Cardiac muscle cell (in vitro differentiated cells and primary cell): ENCODE data around the gene CELA2A. TPM values are rescaled to one million over a fixed set of nuclear protein-coding genes. Genes with fewer than 3 reads are reported as not detected.

Experiments used
- DNase-seq, 2 donors: peaks; one replicate each; pipeline versions ENCODE4 v3.0.0 to v3.0.0-alpha.2; 2010 to 2017; ENCODE audit warnings: low read depth in 1 of 2, low spot score in 1 of 2
- H3K27ac ChIP-seq: fragments of 200-600 bp; sonication (generic); 2 replicates; pipeline ENCODE4 v1.5.1; 2016
- H3K27me3 ChIP-seq: fragments of 200-600 bp; sonication (generic); 2 replicates; pipeline ENCODE4 v1.6.0; 2016; ENCODE audit warnings: control low read depth
- H3K36me3 ChIP-seq: fragments of 200-600 bp; sonication (generic); 2 replicates; pipeline ENCODE4 v1.5.1; 2016; ENCODE audit warnings: control low read depth
- H3K4me1 ChIP-seq: fragments of 200-600 bp; sonication (generic); 2 replicates; pipeline ENCODE4 v1.8.1; 2017; ENCODE audit warnings: low read depth, mild to moderate bottlenecking, mixed run types
- H3K4me3 ChIP-seq: fragments of 200-600 bp; sonication (generic); 2 replicates; pipeline ENCODE4 v1.5.1; 2016; ENCODE audit warnings: mild to moderate bottlenecking
- H3K9me3 ChIP-seq: fragments of 200-600 bp; sonication (generic); 2 replicates; pipeline ENCODE4 v1.5.1; 2017; ENCODE audit warnings: low read depth, mild to moderate bottlenecking, control low read depth
- CTCF ChIP-seq: IDR thresholded peaks from 2 replicates; pipeline ENCODE4 v1.5.1; 2012; ENCODE audit warnings: low read depth, mild to moderate bottlenecking, low read length
- polyA plus RNA-seq: library from polyadenylated mRNA; unstranded; fragments of >200 nt; fragmentation: Nextera tagmentation; extraction: Ambion mirVana; gene quantifications from 2 replicates; pipeline ENCODE4 v1.2.1, GENCODE V29; 2016
- total RNA-seq: library from RNA; depleted of rRNA; stranded (reverse); fragments of >200 nt; gene quantifications from 2 replicates; pipeline ENCODE4 v1.2.3, GENCODE V29; 2016

The CELA2A gene
- not detected in 2 replicates for total RNA-seq
- 0.38 TPM in 1 of 2 replicates, not detected in the other for polyA plus RNA-seq

- no peak for TF ChIP-seq CTCF
- no peaks in the 10 kb centered on the region for H3K9me3 ChIP-seq
- no peaks in the 10 kb centered on the region for H3K36me3 ChIP-seq
- no peak within 1 kb of the TSS for H3K4me3 ChIP-seq
- no peak for DNase-seq
- H3K4me1 ChIP-seq: peaks cover 9% of the 10 kb centered on the region
- no peaks in the 10 kb centered on the region for H3K27me3 ChIP-seq
- H3K27ac ChIP-seq: no peak within 1 kb of the TSS
Observed at GRCh38 chr1:15456313-15456954, at the start of gene CELA2A. CELA2A (plus strand) TSS chr1:15456732; CDS start chr1:15456754, 22 bp downstream.

- no peak for DNase-seq
- Histone ChIP-seq H3K27me3 (no peaks in the 10 kb centered on the region), H3K27ac (no peak overlapping the region), H3K9me3 (no peaks in the 10 kb centered on the region), H3K4me3 (no peak overlapping the region), H3K4me1 (no peaks in the 10 kb centered on the region), H3K36me3 (no peaks in the 10 kb centered on the region)
- TF ChIP-seq CTCF: no peak
Observed at GRCh38 chr1:15407580-15407979, 49.0 kb upstream of the CELA2A start.

- Histone ChIP-seq H3K4me3 (peak overlapping the region; percentile 85), H3K27ac (no peak overlapping the region), H3K4me1 (no peaks in the 10 kb centered on the region), H3K9me3 (no peaks in the 10 kb centered on the region), H3K36me3 (no peaks in the 10 kb centered on the region), H3K27me3 (no peaks in the 10 kb centered on the region)
- DNase-seq: no peak
- no peak for TF ChIP-seq CTCF
Observed at GRCh38 chr1:15408890-15409387, 47.6 kb upstream of the CELA2A start.

- H3K36me3 ChIP-seq: no peaks in the 10 kb centered on the region
- H3K27ac ChIP-seq: no peak within 1 kb of the TSS
- peaks cover 4% of the 10 kb centered on the region for H3K4me1 ChIP-seq
- DNase-seq: peak; percentile 71 to 87
- H3K9me3 ChIP-seq: no peaks in the 10 kb centered on the region
- no peaks in the 10 kb centered on the region for H3K27me3 ChIP-seq
- peak within 1 kb of the TSS; percentile 85 for H3K4me3 ChIP-seq
- TF ChIP-seq CTCF: no peak
Observed at GRCh38 chr1:15409388-15410222, 46.9 kb upstream of the CELA2A start, which contains the start of gene EFHD2. EFHD2 (plus strand) TSS chr1:15409888; CDS start chr1:15409972, 84 bp downstream.

GRCh38 chr1:15410223-15410883, 46.2 kb upstream of the CELA2A start:
- no peak for TF ChIP-seq CTCF
- DNase-seq: no peak
- peaks cover 4% of the 10 kb centered on the region for H3K4me1 ChIP-seq
- peak overlapping the region; percentile 85 for H3K4me3 ChIP-seq
- no peaks in the 10 kb centered on the region for H3K27me3 ChIP-seq
- H3K27ac ChIP-seq: no peak overlapping the region
- H3K36me3 ChIP-seq: no peaks in the 10 kb centered on the region
- no peaks in the 10 kb centered on the region for H3K9me3 ChIP-seq
